Measurements from ENCODE around the gene CWC15. TPM values are rescaled to one million over a fixed set of nuclear protein-coding genes. Genes with fewer than 3 reads are reported as not detected.

CWC15 gene
- polyA plus RNA-seq, 1 donor from 2014 or later = 151 TPM

GRCh38 chr11:94928117-94928990, 45.0 kb downstream of the CWC15 start:
- no peak overlapping the region for H3K27ac ChIP-seq (ENCODE audit: low read length)
- TF ChIP-seq EP300 (conservative IDR thresholded peaks at IDR 0.05; ENCODE audit: poor library complexity, severe bottlenecking) (no peak), EZH2 (IDR thresholded peaks at IDR 0.05; ENCODE audit: borderline replicate concordance, insufficient read depth, low read length, poor library complexity, severe bottlenecking) (no peak), SMC3 (conservative IDR thresholded peaks at IDR 0.05; ENCODE audit: poor library complexity) (no peak), POLR2AphosphoS5 (IDR thresholded peaks at IDR 0.05) (no peak), TAF1 (IDR thresholded peaks at IDR 0.05; ENCODE audit: low read depth) (no peak), MXI1 (conservative IDR thresholded peaks at IDR 0.05; ENCODE audit: poor library complexity, severe bottlenecking) (no peak), RAD21 (conservative IDR thresholded peaks at IDR 0.05) (no peak)

GRCh38 chr11:94926698-94927237, 46.6 kb downstream of the CWC15 start:
- Histone ChIP-seq H3K36me3 (ENCODE audit: insufficient read depth, low read length) (no peaks in the 10 kb centered on the region), H4K20me1 (ENCODE audit: insufficient read depth) (no peaks in the 10 kb centered on the region), H3K4me3 (ENCODE audit: low read length) (no peak overlapping the region), H3F3A (ENCODE audit: insufficient read depth, low read length, poor library complexity, severe bottlenecking) (no peaks in the 10 kb centered on the region), H3K4me2 (ENCODE audit: low read length) (no peak overlapping the region), H3K9me2 (ENCODE audit: insufficient read depth, low read length) (no peaks in the 10 kb centered on the region), H3K27ac (ENCODE audit: low read length) (no peak overlapping the region), H3K27me3 (ENCODE audit: insufficient read depth, low read depth, low read length) (no peaks in the 10 kb centered on the region), H2AFZ (ENCODE audit: low read depth, low read length) (no peak overlapping the region), H3K9ac (ENCODE audit: low read length) (no peak overlapping the region), H3K9me3 (ENCODE audit: low read length) (no peaks in the 10 kb centered on the region), H3K79me2 (replicated peaks; ENCODE audit: insufficient read depth, low read length) (no peaks in the 10 kb centered on the region)
- no peak for TF ChIP-seq EP300 (conservative IDR thresholded peaks at IDR 0.05; ENCODE audit: poor library complexity, severe bottlenecking)
- no peak for TF ChIP-seq MXI1 (conservative IDR thresholded peaks at IDR 0.05; ENCODE audit: poor library complexity, severe bottlenecking)
- TF ChIP-seq EZH2 (IDR thresholded peaks at IDR 0.05; ENCODE audit: borderline replicate concordance, insufficient read depth, low read length, poor library complexity, severe bottlenecking) = no peak
- TF ChIP-seq TAF1 (IDR thresholded peaks at IDR 0.05; ENCODE audit: low read depth) = no peak
- no peak for TF ChIP-seq REST (IDR thresholded peaks at IDR 0.05; ENCODE audit: borderline replicate concordance)
- no peak for TF ChIP-seq RAD21 (conservative IDR thresholded peaks at IDR 0.05)
- TF ChIP-seq POLR2AphosphoS5 (IDR thresholded peaks at IDR 0.05) = no peak
- TF ChIP-seq SMC3 (conservative IDR thresholded peaks at IDR 0.05; ENCODE audit: poor library complexity) = no peak

More at GRCh38 chr11:94928117-94928990, 45.0 kb downstream of the CWC15 start:
- no peak overlapping the region for H3K4me2 ChIP-seq (ENCODE audit: low read length)
- H3K9ac ChIP-seq (ENCODE audit: low read length) = no peak overlapping the region
- H2AFZ ChIP-seq (ENCODE audit: low read depth, low read length) = no peak overlapping the region
- no peaks in the 10 kb centered on the region for H3K9me2 ChIP-seq (ENCODE audit: insufficient read depth, low read length)
- H4K20me1 ChIP-seq (ENCODE audit: insufficient read depth) = no peaks in the 10 kb centered on the region
- no peaks in the 10 kb centered on the region for H3K36me3 ChIP-seq (ENCODE audit: insufficient read depth, low read length)
- H3K27me3 ChIP-seq (ENCODE audit: insufficient read depth, low read depth, low read length) = no peaks in the 10 kb centered on the region
- H3K79me2 ChIP-seq (replicated peaks; ENCODE audit: insufficient read depth, low read length) = no peaks in the 10 kb centered on the region
- no peaks in the 10 kb centered on the region for H3K9me3 ChIP-seq (ENCODE audit: low read length)
- no peak overlapping the region for H3K4me3 ChIP-seq (ENCODE audit: low read length)
- H3F3A ChIP-seq (ENCODE audit: insufficient read depth, low read length, poor library complexity, severe bottlenecking) = no peaks in the 10 kb centered on the region

All from neural cell (in vitro differentiated cells).